ENCODE data around the gene CD209.
"Not testable (repeated sequence)": the region's sequence is repeated elsewhere in the genome, so short reads cannot be mapped to it uniquely, and the experiment has no call there.

Gene CD209

DNA sequence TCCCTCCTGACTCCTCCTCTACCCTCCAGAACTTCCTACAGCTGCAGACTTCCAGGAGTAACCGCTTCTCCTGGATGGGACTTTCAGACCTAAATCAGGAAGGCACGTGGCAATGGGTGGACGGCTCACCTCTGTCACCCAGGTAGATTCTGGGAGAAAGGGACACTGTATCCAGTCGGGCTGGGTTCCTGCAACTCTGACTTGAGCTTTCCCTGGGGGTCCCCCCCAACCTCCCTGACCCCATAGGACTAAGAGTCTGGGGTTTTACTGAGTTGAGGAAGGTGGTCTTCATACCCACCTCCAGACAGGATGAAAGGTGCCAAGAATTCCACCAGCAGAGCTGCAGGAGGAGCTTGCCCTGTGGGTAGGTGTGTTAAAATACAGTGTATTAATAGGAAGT is 20.2 kb upstream of the CD209 start:
- DNase-seq = no peak

DNA sequence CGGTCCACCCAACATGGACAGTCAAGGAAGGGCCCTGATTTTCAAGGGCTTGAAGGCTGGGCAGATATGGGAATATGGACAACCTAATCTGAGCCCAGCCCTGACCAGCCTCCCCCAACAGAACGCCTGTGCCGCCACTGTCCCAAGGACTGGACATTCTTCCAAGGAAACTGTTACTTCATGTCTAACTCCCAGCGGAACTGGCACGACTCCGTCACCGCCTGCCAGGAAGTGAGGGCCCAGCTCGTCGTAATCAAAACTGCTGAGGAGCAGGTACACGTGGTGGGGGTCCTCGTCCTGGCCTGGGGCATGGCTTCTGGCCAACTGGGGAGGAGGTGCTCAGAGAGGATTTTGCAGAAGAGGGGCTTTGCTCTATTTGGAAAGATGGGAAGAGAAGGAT is 19.2 kb upstream of the CD209 start:
- no peak for DNase-seq

DNA sequence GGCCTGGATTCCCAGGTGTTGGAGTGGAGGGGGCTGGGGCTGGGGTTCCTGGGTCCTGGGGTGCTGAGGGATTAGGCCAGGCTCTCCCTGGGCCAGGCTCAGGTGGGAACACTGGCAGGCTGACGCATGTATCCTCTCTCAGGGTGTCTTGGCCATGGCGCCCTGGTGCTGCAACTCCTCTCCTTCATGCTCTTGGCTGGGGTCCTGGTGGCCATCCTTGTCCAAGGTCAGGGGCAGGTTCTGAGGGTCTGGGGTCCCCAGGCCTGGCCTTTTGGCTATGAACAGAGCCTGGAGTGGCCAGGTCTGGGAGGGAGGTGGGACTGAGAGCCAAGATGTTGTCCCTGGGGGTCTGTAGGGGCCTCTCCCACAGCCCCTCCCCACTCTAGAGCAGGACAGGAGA is 17.7 kb upstream of the CD209 start:
- DNase-seq = not testable (repeated sequence)

DNA sequence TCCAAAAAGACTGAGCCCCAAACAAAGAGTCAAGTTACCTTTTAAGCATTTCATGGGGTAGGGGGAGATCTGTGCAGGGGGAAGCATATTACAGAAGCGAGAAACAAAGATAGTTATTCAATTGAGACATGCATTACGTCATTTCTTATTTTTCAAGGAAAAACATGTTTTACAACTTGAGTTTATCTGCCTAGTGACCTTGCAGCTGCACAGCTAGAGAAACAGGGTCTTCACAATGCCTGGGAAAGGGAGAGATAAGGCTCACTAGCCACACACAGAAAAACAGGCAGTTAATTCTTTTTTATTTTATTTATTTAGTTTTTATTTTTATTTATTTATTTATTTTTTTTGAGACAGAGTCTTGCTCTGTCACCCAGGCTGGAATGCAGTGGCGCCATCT is 16.8 kb upstream of the CD209 start:
- not testable (repeated sequence) for DNase-seq

DNA sequence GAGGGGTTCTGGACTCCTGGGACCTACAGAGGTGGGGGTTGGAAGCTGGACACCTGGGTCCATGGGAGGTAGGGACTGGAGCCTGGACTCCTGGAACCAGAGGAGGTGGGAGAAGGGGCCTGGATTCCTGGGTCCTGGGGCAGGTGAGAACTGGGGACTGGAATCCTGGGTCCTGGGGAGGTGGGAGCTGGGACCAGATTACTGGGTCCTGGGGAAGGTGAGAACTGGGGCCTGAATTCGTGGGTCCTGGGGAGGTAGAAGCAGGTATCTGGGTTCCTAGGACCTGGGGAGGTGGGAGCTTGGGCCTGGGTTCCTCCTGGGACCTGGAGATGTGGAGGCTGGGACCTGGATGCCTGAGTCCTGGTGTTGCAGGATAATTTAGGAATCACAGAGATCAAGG is 16.4 kb upstream of the CD209 start:
- DNase-seq = no peak

DNA sequence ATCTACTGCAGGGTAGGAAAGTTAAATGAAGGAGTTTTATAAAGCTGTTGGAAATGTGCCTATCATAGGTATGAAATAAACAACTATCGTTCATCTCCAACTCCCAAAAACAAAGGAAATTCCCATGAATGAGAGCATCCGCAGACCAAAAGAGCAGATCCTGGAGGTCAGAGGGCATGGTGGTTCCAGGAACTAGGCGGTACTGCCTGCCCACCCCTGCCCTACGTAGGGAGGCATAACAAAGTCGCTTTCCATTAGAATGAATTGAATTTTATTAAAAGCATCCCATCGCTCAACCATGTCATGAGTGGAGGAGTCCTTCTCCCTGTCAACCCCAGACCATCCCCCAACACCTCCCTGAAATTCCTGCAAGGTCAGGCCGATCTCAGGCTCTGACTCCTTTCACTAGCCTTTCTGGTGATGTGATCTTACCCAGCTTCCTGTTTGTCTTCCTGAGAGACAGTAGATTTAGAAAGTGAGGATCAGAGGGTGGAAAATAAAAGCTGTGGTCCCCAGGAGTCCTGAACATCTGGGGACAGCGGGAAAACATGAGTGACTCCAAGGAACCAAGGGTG is 15.5 kb upstream of the CD209 start, which contains the start of gene CLEC4M:
Gene CLEC4M, plus strand, starts transcription at position 525 of the 575 bp plus-strand sequence. Its CDS starts 24 bp downstream, at position 549.
- DNase-seq = no peak

DNA sequence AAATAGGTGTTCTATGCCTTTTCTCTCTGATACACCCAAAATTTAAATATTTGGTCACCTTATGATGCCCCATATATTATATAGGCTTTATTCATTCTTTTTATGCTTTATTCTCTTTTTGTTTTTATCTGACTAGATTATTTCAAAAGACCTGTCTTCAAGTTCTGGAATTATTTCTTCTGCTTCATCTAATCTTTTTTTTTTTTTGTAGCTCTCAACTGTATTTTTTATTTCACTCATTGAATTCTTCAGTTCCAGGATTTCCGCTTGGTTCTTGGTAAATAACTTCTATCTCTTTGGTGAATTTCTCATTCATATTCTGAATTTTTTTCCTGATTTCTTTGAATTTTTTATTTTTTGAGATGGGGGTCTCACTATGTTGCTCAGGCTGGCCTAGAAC is 11.8 kb upstream of the CD209 start:
- no peak for DNase-seq

DNA sequence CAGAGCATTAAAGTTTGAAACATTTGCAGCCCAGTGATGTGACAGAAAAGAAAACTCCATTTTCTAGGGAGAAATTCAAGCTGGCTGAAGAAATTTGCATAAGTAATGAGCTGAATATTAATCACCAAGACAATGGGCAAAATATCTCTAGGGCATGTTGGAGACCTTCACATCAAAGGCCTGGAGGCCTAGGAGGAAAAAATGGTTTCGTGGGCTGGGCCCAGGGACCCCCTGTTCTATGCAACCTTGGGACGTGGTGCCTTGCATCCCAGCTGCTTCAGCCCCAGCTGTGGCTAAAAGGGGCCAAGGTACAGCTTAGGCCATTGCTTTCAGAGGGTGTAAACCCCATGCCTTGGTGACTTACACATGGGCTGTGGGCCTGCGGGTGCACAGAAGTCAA is 10.0 kb upstream of the CD209 start:
- no peak for DNase-seq

DNA sequence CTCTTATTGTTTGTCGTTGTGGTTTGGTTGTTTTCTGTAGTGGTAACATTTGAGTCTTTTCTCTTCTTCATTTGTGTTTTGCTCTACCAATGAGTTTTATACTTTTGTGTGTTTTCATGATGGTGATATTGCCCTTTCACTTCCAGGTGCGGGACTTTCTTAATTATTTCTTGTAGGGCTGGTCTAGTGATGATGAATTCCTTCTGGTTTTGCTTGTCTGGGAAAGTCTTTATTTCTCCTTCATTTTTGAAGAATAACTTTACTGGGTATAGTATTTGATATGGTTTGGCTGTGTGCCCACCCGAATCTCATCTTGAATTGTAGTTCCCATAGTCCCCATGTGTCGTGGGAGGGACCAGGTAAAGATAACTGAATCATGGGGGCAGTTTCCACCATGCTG is 8.9 kb upstream of the CD209 start:
- DNase-seq = no peak

DNA sequence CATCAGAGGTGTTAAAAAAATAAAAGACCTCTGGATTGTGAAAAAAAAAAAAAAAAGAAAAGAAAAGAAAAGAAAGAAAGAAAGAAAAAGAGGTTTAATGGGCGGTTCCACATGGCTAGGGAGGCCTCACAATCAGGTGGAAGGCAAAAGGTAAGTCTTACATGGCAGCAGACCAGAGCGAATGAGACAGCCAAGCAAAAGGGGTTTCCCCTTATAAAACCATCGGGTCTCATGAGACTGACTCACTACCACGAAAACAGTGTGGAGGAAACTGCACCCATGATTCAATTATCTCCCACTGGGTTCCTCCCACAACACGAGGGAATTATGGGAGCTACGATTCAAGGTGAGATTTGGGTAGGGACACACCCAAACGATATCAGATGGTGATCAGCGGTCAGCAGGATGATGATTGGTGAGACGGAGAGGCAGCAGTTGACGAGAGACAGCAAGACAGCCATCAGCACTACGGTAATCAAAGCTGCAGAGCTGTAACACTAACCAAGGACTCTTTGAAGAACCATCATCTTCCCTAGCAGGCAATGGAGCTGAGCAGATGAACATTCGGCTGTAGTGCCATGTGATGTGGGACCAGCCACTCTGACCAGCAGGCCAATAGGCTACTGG is 3.9 kb upstream of the CD209 start:
- DNase-seq = no peak

DNA sequence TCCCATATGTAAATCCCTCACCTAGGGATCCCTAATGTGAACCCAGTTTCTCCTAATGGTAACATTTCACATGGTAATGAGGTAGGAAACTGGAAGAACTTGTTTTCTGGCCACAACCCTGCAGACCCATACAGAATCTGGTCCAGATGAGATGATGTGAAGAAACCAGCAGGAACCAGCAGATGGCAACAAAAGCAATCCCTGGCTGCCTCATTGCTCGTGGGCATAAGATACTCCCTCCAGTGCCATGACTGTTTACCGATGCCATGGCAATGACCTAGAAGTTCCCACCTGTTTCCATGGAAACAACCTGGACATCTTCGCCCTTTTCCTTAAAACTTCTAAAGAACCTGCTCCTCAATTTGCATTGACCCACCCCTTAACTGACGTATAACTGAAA is 1.4 kb upstream of the CD209 start:
- DNase-seq = no peak

DNA sequence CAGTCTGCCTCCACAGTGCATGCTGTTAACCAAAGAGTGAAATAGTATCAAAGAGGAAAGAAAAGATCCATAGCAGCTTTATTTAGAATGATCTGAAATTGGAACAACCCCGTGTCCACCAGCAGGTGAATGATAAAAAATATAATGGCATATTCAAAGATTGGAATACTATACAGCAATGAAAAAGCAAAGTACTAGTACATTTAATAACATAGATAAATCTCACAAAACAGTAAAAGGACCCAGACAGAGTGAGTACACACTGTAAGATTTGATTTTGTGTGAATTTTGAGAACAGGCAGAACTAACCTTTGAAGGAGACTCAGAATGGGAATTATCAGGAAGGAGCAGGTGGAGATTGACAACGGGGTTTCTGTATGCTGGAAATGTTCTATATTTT is 837 bp upstream of the CD209 start:
- DNase-seq = no peak

DNA sequence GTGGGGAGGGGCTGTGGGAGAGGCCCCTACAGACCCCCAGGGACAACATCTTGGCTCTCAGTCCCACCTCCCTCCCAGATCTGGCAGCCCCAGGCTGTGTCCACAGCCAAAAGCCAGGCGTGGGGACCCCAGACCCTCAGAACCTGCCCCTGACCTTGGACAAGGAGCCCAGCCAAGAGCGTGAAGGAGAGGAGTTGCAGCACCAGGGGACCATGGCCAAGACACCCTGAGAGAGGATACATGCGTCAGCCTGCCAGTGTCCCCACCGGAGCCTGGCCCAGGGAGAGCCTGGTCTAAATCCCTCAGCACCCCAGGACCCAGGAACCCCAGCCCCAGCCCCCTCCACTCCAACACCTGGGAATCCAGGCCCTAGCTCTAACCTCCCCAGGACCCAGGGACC is 1.0 kb downstream of the CD209 start:
- not testable (repeated sequence) for DNase-seq

DNA sequence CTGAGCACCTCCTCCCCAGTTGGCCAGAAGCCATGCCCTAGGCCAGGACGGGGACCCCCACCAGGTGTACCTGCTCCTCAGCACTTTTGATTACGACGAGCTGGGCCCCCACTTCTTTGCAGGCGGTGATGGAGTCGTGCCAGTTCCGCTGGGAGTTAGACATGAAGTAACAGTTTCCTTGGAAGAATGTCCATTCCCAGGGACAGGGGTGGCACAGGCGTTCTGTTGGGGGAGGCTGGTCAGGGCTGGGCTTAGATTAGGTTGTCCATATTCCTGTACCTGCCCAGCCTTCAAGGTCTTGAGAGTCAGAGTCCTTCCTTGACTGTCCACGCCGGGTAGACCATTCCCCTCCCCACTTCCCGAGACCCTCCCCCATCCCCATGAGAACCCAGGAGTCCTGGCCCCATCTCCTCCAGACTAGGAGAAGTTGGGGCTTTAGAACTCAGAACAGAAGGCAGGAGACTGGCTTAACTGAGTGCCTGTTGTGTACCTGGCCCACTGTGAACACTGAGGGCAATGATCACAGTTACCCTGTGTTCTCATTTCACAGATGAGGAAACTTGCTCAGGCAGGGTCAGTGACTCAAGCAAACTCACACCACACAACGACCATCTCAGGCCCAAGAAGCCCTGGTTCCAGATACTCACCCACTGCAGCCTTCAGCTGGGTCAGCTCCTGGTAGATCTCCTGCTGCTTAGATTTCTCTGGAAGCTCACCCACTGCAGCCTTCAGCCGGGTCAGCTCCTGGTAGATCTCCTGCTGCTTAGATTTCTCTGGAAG is 2.3 kb downstream of the CD209 start:
- DNase-seq = no peak

DNA sequence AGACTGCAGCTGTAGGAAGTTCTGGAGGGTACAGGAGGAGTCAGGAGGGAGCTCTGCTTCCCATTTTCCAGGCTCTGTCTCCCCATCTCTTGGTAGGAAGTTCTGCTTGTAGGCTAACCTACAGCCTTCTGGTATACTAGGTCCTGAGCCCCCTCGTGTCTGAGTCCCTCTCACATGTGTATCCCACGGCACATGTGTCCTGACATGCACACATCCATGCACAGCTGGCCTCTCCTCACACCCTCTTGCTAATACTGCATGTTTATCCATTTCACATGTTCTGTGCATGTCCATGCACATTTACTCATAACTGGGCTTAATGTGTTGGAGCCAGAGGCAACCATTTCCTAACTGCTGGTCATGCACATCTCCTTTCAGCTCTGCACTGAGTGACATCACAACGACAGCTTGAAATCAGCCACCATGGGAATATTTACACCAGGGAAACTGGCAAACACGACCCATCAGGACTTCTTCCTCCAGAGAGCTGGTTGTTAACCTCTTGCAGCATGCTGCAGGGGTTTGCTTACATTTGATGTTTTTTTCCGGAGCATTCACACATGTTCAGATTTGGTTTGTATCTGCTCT is 3.0 kb downstream of the CD209 start:
- DNase-seq = no peak

DNA sequence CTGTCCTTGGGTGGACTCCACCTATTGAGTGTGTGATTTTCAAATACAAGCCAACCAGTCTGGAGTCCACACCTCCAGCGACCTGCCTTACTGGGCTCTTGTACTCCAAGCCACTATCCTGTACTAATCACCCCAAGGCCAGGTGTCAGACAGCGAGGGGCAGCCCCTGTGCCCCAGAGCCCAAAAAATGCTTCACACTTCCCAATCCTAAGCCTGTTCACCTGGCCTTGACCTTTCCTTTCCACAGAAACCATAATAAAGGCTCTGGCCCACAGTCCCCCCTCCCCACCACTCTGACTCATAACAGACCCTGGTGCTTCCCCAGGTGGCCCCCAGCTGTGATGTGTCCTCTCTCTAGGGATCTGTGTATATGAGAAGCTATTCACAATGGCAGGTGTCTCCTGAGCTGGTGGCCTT is 3.9 kb downstream of the CD209 start:
- no peak for DNase-seq

DNA sequence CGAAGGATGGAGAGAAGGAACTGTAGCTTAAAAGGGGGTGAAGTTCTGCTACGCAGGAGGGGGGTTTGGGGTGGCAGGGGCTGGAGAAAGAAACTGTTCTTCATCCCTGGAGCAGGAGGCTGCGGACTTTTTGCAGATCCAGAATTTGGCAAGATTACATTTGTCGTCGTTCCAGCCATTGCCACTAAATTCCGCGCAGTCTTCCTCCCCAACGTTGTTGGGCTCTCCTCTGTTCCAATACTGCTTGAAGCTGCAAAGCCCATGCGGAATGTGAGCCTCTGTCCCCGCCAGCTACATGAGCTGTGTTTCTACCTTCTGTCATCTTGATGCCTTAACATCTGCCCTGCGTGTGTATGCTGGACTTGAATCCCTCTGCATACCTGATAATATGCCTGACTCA is 4.3 kb downstream of the CD209 start:
- no peak for DNase-seq

DNA sequence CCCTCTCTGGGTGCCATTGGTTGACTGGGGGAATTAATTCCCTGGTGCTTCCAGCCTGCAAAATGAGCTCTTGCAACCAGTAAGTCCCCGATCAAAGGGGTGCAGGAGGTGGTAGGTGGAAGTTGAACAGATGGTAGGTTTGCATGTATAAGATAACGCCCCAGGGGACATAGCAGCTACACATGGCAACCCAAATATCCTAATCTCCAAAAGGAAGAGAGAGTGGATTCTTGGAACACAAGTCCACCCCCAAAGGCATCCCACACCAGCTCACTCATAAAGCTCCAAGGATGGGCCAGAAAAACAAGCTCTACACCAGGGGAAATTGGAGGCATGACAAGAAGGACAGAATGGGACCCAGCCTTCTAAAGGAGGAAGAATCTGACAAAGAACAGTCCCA is 4.8 kb downstream of the CD209 start:
- DNase-seq = no peak

DNA sequence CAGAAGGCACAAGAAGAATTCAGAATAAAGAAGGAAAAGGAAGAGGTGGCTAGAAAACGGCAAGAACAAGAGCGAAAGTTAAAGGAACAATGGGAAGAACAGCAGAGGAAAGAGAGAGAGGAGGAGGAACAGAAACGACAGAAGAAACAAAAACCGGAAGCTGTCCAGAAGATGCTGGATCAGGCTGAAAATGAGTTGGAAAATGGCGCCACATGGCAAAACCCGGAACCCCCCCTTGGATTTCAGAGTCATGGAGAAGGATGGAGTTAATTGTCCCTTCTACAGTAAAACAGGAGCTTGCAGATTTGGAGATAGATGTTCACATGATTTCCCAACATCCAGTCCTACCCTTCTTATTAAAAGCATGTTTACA is 6.7 kb downstream of the CD209 start:
- no peak for DNase-seq

DNA sequence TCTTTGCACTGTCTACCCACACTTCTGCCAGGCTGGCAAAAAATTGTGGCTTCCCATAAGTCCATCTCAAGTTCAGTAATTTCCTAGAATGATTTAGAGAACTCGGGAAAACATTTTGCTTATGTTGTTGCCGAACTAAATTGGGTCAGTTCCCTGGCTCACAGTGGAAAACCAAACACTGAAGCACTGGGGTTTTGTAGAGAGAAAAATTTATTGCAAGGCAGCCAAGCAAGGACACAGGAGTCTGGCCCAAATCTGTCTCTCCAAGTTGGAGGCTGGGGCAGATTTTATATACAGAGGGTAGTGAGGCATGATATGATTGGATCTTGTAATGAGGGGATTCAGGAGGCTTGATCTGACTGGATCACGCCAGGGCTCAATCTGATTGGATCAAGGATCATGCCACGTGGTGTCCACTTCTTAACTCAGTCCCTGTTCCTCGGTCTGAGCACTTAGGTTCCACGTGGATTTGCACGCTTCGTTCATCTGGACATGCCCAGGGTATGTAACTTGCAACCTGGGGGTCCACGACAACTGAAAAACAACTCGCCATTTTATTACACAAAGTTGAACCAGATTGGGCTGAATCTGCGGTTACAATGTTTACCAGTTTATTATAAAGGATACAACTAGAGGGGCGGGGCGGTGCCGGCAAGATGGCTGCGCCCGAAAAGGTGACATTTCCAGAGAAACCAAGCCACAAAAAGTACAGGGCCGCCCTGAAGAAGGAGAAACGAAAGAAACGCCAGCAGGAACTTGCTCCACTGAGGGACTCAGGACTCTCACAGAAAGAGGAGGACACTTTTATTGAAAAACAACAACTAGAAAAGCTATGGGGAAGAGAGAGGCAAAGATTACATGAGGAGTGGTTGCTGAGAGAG is 7.3 kb downstream of the CD209 start:
- DNase-seq = no peak

DNA sequence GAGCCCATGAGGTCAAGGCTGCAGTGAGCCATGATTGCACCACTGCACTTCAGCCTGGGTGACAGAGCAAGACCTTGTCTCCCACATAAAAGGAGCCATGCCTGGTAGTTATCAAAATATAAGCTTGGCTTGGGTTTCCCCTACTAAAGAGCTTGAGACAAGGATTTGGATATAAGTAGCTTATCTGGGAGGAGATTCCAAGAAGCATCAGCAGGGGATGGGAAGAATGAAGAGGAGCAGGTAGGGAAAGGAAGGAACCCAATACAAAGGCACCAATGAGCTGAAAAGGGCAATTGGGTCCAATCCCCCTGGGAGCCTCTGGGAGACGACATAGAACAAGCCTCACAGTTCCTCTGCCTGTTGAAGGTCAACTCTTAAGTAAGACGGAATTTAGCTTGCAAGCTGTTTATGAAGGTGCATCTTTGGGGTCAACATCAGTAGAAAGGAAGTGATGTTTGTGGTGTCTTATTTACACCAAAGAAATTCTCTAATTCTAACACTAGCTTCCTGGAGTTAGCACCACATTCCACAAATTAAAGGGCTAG is 8.1 kb downstream of the CD209 start:
- no peak for DNase-seq

DNA sequence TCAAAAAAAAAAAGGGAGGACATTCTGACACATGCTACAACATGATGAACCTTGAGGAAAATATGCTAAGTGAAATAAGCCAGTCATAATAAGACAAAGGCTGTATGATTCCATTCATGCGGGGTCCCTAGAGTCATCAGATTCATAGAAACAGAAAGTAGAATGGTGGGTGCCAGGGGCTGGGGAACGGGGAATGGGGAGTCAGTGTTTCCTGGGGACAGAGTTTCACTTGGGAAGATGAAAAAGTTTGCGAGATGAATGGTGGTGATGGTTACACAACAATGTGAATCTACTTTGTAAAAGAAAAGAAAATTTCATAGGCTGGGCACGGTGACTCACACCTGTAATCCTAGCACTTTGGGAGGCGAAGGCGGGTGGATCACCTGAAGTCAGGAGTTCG is 9.3 kb downstream of the CD209 start:
- no peak for DNase-seq

DNA sequence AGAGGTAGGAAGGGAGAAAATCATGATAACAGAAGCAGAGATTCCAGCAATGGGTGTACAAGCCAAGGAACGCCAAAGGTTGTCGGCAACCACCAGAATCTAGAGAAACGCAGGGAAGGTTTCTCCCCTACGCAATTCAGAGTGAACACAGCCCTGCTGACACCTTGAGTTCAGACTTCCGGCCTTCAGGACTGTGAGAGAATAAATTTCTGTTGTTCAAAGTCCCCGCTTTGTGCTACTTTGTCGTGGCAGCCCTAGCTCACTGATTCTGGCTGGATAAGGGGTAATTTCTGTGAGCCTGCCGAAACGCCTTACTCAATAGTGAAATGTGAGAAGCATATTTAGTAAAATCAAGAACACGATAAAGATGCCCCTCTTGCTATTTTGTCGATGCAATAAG is 10.1 kb downstream of the CD209 start:
- no peak for DNase-seq

Data from stimulated activated naive CD4-positive, alpha-beta T cell (primary cell).